Measurements from ENCODE around the gene CABP1. TPM values are rescaled to one million over a fixed set of nuclear protein-coding genes. Genes with fewer than 3 reads are reported as not detected.

Gene CABP1
- total RNA-seq, 2 experiments from 2014 or later: 0.50 to 1.1 TPM

DNA sequence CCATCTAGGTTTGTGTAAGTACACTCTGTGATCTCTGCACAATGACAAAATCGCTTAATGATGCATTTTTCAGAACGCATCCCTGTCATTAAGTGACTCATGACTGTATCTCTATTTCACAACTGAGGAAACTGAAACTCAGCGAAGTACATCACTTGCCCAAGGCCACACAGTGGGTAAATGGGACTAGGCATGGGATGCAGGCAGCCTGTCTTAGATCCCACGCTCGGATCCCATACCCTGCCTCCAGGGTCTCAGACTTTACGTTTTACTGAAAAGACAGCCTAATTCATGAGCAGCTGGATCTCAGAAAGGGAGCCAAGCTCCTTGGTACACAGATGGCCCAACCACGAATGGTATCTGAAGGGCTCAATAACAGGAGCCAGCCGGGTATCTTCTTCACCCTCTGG, 44.1 kb downstream of the CABP1 start:
- H3K27me3 Mint-ChIP-seq: no peaks in the 10 kb centered on the region
- peaks cover 6% of the 10 kb centered on the region for H3K36me3 Mint-ChIP-seq (ENCODE audit: low read depth)
- no peak overlapping the region for H3K4me3 Mint-ChIP-seq
- TF ChIP-seq, protein P1, sequence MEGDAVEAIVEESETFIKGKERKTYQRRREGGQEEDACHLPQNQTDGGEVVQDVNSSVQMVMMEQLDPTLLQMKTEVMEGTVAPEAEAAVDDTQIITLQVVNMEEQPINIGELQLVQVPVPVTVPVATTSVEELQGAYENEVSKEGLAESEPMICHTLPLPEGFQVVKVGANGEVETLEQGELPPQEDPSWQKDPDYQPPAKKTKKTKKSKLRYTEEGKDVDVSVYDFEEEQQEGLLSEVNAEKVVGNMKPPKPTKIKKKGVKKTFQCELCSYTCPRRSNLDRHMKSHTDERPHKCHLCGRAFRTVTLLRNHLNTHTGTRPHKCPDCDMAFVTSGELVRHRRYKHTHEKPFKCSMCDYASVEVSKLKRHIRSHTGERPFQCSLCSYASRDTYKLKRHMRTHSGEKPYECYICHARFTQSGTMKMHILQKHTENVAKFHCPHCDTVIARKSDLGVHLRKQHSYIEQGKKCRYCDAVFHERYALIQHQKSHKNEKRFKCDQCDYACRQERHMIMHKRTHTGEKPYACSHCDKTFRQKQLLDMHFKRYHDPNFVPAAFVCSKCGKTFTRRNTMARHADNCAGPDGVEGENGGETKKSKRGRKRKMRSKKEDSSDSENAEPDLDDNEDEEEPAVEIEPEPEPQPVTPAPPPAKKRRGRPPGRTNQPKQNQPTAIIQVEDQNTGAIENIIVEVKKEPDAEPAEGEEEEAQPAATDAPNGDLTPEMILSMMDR (IDR thresholded peaks at IDR 0.05): no peak
- no peak for ATAC-seq
- no peaks in the 10 kb centered on the region for H3K9me3 Mint-ChIP-seq
- ChIA-PET POLR2A (no interaction called here), CTCF (no interaction called here)
- no peak overlapping the region for H3K27ac Mint-ChIP-seq
- no peak for DNase-seq
- intact Hi-C loops (cut with micrococcal nuclease): no loop called here
- H3K4me1 Mint-ChIP-seq (ENCODE audit: low read depth): peaks cover 17% of the 10 kb centered on the region

DNA sequence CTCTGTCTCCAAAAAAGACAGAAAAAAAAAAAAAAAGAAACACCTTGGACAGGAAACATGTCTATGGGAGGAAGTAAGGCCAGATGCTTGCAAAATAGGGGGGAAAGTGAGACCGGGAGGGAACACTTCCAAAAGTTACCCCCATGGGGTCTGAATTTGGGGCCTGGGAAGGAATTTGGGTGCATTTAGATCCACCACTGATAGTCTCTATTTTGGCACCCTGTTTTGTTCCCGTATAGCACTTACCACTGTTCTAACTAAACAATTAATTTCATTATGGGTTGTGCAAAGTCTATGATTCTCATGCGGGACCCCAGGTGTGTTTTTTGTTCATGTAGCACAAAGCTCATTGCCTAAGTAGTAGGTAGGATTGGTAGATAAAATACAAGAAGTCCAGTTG, 45.1 kb downstream of the CABP1 start:
- Mint-ChIP-seq H3K4me1 (ENCODE audit: low read depth) (peaks cover 25% of the 10 kb centered on the region), H3K4me3 (peak overlapping the region; percentile 82), H3K9me3 (no peaks in the 10 kb centered on the region), H3K36me3 (ENCODE audit: low read depth) (peaks cover 9% of the 10 kb centered on the region), H3K27me3 (no peaks in the 10 kb centered on the region), H3K27ac (no peak overlapping the region)
- ChIA-PET CTCF (interaction anchor here (6.3 kb wide), 1 partner anchor 38 kb away, joined by 45 read pairs; no protein-coding TSS in a partner anchor), POLR2A (no interaction called here)
- TF ChIP-seq, protein P1 (IDR thresholded peaks at IDR 0.05): no peak
- ATAC-seq (no peak), DNase-seq (no peak)
- intact Hi-C loops (cut with micrococcal nuclease): no loop called here

DNA sequence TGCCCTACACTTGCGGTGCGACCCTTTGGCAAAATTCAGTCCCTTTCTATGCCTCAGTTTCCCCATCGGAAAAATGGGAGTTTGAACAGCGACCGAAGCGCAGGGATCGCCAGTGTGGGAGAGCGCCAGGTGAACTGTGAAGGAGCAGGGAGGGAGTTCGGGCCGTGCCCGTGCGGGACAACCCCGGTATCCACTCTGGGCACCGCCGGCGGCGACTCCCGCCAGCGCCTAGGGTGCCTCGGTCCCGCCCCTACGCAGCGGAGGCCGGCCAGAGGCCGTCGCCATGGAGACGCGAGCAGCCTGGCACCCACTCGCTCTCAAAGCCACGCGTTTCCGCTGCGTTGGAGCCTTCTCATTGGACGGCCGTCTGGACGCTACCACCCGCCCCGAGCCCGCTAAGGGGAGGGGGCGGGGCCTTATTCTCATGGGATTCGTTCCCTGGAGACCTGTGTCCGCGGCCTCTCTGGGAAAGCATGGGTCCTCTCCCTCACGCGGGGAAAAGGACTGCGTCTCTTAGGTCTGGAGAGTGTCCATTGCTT, 45.8 kb downstream of the CABP1 start:
- Mint-ChIP-seq H3K9me3 (no peaks in the 10 kb centered on the region), H3K4me3 (peak overlapping the region; percentile 82), H3K4me1 (ENCODE audit: low read depth) (peaks cover 31% of the 10 kb centered on the region), H3K36me3 (ENCODE audit: low read depth) (peaks cover 12% of the 10 kb centered on the region), H3K27ac (peak overlapping the region; percentile 93), H3K27me3 (no peaks in the 10 kb centered on the region)
- ATAC-seq: peak; percentile 79
- TF ChIP-seq, protein P1 (IDR thresholded peaks at IDR 0.05): no peak
- POLR2A ChIA-PET: interaction anchor here (0.7 to 1.1 kb wide), 3 partner anchors 12 to 394 kb away, joined by 3 read pairs; partner anchors contain the start of genes RNU4-1 and UNC119B
- CTCF ChIA-PET: interaction anchor here (6.3 to 6.4 kb wide), 2 partner anchors 38 to 104 kb away, joined by 28 to 45 read pairs; partner anchors contain the start of gene POP5
- intact Hi-C loops (cut with micrococcal nuclease): no loop called here
- peak; percentile 99 for DNase-seq

DNA sequence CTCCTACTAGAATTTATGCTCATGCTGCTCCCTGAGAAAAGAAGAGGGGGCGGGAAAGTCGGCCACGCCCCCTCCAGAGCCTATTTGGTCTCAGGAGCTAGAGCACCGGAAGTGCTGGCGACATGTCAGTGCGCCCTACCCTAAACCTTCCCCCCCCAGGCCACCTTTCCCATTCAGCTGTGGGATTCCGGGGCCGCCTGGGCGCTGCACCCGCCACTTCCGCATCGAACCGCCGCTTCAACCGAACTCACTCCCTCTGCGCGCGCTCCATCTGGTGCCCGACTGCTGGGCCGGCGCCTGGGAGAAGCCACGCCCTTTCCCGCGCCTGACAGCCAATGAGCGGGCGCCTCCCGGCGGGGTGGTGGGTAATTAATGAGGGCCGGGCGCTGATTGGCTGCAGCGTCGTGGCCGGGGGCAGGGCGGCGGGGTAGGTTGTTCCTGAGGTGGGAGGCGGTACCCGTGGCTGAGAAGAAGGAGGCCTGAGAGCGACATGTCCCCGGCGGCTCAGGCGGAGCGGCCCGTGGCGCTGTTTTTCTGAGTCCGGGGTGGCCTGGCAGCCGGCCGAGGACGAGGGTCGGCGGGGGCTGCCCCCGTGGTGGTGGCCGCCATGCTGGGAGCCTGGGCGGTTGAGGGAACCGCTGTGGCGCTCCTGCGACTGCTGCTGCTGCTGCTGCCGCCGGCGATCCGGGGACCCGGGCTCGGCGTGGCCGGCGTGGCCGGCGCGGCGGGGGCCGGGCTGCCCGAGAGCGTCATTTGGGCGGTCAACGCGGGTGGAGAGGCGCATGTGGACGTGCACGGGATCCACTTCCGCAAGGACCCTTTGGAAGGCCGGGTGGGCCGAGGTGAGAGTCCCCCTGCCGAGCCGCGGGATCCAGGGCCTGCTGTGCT, 46.5 kb downstream of the CABP1 start, which contains the start of gene MLEC:
Gene MLEC, plus strand, starts transcription at position 460 of the 888 bp plus-strand sequence. Its CDS starts 148 bp downstream, at position 608.
- POLR2A ChIA-PET: interaction anchor here (0.7 to 1.5 kb wide), 5 partner anchors 11 to 394 kb away, joined by 3 to 5 read pairs (median 3); partner anchors contain the start of genes POP5, RNU4-1 and UNC119B
- Mint-ChIP-seq H3K27me3 (no peaks in the 10 kb centered on the region), H3K36me3 (ENCODE audit: low read depth) (peaks cover 12% of the 10 kb centered on the region), H3K9me3 (no peaks in the 10 kb centered on the region), H3K27ac (peak within 1 kb of the TSS; percentile 93), H3K4me1 (ENCODE audit: low read depth) (peaks cover 36% of the 10 kb centered on the region), H3K4me3 (peak within 1 kb of the TSS; percentile 92)
- intact Hi-C loops (cut with micrococcal nuclease): no loop called here
- TF ChIP-seq, protein P1 (IDR thresholded peaks at IDR 0.05): no peak
- CTCF ChIA-PET: interaction anchor here (1.4 to 6.4 kb wide), 3 partner anchors 11 to 104 kb away, joined by 6 to 45 read pairs (median 28); partner anchors contain the start of gene POP5
- ATAC-seq (peak; percentile 87), DNase-seq (peak; percentile 99)

All from activated CD8-positive, alpha-beta T cell treated with anti-CD3 and anti-CD28 coated beads for 36 hours (primary cell).